GM21619 (cell line): ENCODE data around the gene CENPU.

Experiments
- ATAC-seq: cut with Tn5 transposase; IDR thresholded peaks from one replicate; pipeline ENCODE4 v1.9.1; 2021; ENCODE audit not compliant: unreplicated experiment

Gene CENPU

DNA sequence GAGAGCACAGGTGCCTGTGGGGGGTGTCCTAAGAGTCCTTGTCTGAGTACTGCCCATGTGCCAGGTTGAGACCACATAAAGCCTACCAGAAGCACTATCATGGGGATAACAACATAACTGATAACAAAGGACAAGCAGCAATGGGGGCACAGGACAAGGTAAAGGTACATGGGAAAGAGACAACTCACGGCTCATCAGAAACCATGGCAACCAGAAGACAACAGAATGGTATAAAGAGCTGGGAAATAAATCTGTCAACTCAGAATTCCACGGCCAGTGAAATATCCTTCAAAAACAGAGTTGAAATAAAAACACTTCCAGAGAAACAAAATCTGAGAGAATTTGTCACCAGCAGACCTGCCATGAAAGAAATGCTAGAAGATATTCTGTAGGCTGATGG, 20.0 kb downstream of the CENPU start:
- no peak for ATAC-seq

- ATAC-seq: no peak
Observed at GRCh38 chr4:184712322-184712721, 21.6 kb downstream of the CENPU start.

- no peak for ATAC-seq
Observed at GRCh38 chr4:184706453-184706852, 27.4 kb downstream of the CENPU start.

DNA sequence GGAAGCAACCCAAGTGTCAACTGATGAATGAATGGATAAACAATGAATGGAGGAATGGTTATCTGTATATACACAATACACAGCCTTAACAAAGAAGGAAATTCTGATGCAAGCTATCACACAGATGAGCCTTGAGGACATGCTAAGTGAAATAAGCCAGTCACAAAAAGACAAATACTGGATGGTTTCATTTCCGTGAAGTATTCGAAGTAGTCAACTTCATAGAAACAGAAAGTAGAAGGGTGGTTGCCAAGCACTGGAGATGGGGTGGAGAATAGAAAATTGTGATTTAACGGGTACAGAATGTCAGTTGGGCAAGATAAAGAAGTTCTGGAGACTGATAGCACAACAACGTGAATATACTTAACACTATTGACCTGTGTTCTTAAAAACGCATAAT, 28.2 kb downstream of the CENPU start:
- no peak for ATAC-seq

GRCh38 chr4:184702114-184702513, 31.8 kb downstream of the CENPU start:
- ATAC-seq: no peak

DNA sequence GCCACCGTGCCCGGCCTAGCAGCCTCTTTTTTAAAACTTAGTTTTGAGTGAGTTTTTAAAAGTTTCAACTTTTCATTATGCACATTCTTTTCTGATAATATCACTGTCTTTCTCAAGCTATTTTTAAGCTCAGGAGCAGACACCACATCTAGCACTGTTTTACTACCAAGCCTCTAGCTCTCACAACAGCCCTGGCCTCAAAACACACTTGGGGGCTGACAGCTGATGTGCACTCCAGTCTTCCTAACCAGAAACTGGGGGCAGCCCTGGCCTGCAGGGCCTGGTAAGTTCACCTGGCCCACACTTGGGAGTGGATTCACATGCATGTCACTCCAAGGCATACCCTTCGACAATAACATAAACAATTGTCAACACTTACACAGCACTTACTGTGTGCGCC, 34.0 kb downstream of the CENPU start:
- no peak for ATAC-seq

GRCh38 chr4:184697956-184698355, 35.9 kb downstream of the CENPU start:
- no peak for ATAC-seq

GRCh38 chr4:184695178-184695896, 38.6 kb downstream of the CENPU start:
- ATAC-seq: no peak

GRCh38 chr4:184694412-184694956, 39.4 kb downstream of the CENPU start:
- no peak for ATAC-seq

DNA sequence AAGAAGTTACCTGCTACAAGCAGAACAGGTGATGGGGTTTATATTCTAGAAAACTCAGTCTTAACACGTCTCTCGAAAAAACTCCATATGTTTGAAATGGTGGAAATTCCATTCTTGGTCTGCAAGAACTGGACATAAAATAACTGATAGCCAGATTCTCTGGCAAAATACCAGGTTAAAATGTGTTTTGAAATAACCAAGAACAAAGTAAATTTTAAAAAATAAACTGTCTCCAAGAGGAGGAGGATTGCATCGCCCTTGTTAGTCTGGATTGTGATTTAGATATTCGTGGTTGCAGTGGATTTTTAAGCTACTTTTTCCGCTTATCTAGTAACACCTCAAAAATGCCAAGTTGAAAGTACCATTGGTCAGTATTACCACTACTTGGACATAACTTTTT, 40.8 kb downstream of the CENPU start:
- no peak for ATAC-seq

DNA sequence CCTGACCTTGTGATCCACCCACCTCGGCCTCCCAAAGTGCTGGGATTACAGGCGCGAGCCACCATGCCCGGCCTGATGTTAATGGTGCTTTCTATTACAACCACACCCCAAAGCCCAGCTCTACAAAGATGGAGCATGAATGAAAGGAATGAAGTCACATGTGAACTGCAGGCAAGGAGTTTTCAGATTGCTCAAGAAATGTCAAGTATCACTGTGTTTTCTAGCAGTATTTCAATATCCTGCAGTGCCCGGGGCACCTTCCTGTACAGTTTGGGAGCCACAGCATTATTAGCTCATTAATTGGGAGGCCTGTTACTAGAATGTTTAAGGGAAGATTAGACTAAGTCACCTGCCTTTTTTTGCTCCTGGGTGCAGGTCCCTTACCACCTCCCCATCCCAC, 44.2 kb downstream of the CENPU start:
- no peak for ATAC-seq

DNA sequence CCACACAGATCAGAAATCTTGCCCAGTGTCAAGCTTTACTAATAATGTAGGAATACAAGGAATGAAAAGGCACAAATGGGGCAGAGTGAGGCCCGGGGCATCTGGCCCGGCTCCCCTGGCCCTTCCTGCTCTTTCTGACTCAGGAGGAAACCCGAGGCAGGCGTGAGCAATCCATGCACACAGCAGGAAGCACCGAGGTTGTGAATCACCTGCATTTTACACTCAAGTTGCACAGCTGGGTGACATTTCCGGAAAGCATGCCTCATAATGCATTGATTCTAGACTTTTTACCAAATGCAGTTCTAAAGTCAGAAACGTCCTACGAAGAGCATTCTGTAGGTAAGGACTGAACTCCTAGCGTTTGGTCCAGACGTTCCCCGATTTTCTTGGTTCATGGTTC, 45.4 kb downstream of the CENPU start:
- no peak for ATAC-seq

DNA sequence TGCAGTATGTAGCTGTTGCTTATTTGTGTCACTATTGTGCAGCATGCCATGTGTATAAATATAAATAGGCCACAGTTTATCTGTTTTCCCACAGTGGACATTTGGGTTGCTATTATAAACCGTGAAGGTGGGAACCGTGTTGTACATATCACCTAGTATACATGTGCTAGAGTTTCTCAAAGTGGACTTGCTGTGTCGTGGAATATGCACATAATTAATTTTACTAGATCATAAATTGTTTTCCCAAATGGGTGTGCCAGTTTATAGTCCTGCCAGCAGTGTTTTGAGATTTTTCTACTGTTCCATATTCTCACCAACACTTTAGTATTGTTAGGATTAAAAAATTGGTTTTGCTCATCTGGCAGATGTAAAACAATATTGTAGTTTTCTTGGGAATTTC, 45.9 kb downstream of the CENPU start:
- no peak for ATAC-seq

- no peak for ATAC-seq
Observed at GRCh38 chr4:184684491-184685189, 49.3 kb downstream of the CENPU start.

DNA sequence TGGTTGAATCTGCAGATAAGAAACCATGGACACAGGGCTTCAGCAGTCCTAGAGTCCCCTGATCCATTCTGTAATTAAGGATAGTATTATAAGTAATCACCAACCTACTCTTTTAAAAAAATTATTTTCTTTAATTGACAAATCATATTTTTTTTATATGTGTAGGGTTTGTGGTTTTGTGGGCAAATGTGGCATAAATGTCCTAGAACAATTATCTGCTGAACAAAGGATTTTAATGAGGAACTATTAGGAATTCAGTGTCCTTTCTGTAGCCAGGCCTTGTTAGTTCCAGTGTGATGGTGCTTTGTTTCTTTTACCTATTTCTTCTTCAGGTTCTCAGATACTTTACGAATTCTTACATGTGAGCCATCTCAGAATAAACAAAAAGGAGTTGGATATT, 52.0 kb downstream of the CENPU start:
- no peak for ATAC-seq

- ATAC-seq: no peak
Observed at GRCh38 chr4:184680698-184681097, 53.2 kb downstream of the CENPU start.

DNA sequence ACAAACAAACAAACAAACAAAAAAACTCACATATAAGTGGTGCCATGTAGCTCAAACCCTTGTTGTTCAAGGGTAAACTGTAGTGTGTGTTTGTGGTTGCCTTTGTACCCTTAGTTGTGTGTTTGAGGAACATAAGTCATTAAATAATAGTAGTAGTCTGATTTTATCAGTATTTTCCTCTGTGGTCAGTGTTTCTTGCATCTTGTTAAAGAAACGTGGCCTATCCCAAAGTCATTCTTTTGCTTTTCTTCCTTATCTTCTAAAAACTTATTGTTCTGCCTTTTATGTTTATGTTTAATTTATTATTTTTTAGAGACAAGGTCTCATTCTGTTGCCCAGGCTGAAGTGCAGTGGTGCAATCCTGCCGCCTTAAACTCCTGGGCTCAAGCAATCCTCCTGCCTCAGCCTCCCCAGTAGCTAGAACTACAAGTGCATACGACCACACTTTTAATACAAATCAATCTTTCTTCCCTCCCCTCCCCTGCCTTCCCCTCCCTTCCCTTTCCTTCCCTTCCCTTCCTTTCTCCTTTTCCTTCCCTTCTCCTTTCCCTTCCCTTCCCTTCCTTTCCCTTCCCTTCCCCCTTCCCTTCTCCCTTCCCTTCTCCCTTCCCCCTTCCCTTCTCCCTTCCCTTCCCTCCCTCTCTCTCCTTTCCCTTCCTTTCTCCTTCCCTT, 57.9 kb downstream of the CENPU start:
- no peak for ATAC-seq

- no peak for ATAC-seq
Observed at GRCh38 chr4:184675018-184675417, 58.9 kb downstream of the CENPU start.

- no peak for ATAC-seq
Observed at GRCh38 chr4:184674011-184674410, 59.9 kb downstream of the CENPU start.

DNA sequence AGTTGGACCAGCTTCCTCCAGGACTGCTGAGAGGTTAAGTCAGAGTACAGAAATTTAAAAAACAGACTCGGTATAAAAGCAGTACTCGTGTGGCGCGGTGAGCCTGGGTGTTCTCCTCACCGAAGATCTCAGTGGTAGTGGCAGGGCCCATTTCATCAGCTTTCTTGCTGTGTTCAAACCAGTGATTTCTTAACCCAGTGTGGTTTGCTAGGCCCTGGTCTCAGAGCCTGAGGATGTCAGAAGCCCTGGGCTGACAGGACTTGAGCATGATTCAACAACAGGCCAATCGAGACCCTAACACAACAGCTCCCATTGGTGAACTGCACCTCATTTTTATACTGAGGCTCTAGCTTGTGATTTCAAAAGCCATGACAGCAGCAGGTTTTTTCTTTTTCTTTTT, 61.2 kb downstream of the CENPU start:
- no peak for ATAC-seq

GRCh38 chr4:184671101-184671500, 62.8 kb downstream of the CENPU start:
- no peak for ATAC-seq

DNA sequence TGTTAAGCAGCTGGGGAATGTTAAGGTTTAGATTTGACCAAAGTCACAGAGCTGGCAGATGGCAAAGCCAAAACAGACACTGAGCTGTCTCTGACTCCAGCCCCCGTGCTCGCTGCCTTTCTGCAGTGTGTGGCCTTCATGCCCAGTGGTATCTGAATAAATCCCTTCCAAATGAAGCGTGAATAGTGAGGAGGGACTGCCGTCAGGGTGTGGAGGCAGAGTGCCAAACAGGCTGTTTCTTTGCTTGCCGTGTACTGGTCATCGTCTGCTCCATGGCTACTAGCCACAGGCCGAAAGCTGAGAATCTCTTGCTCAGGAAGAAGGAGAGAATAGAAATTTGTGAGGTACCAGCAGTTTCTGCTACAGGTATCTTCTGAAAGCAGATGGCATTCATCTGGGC, 64.6 kb downstream of the CENPU start:
- ATAC-seq: no peak
